ENCODE data around the gene NFE2L2. TPM values are rescaled to one million over a fixed set of nuclear protein-coding genes. Genes with fewer than 3 reads are reported as not detected.
"Not testable (repeated sequence)": the region's sequence is repeated elsewhere in the genome, so short reads cannot be mapped to it uniquely, and the experiment has no call there.

The NFE2L2 gene
- total RNA-seq, 5 donors from 2014 or later (not counting 1 experiment from before 2014, with no cell fraction given), result 54.3 to 77.0 (median 73.8) TPM

DNA sequence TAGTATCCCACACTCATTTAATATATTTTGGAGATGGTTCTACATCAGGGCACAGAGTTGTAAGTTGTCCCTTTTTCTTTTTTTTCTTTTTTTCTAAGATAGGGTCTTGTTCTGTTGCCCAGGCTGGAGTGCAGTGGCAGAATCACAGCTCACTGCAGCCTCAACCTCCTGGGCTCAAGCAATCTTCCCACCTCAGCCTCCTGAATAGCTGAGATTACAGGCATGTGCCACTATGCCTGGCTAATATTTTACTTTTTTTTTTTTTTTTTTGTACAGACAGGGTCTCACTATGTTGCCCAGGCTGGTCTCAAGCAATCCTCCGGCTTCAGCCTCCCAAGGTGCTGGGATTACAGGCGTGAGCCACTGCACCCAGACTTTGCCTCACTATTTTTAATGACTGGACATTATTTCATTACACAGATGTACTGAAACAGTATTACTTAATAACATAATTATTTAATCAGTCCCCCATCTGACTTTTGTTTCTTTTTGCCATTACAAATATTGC lies 17.9 kb downstream of the NFE2L2 start:
- H3K4me1 ChIP-seq (ENCODE audit: control insufficient read depth in 1 of 2, extremely low read depth in 1 of 2, insufficient read depth in 2 of 2, low read length in 2 of 2), result peaks cover 20 to 50% of the 10 kb centered on the region in 2 experiments
- Mint-ChIP-seq H3K4me1 (peaks cover 85 to 88% (median 86%) of the 10 kb centered on the region in 3 donors), H3K27ac (peak overlapping the region in 1 of 2 donors; percentile 44), H3K36me3 (peaks cover 27% of the 10 kb centered on the region), H3K4me3 (peak overlapping the region in 1 of 3 donors; percentile 7)
- H3K27me3 ChIP-seq (replicated peaks in 1 of 2; ENCODE audit: control insufficient read depth in 2 of 2, extremely low read depth in 1 of 2, insufficient read depth in 2 of 2, low read length in 1 of 2); H3K27me3 Mint-ChIP-seq; H3K27ac ChIP-seq (ENCODE audit: low read length); H3K36me3 ChIP-seq (ENCODE audit: control insufficient read depth in 2 of 2, extremely low read depth in 1 of 2, insufficient read depth in 1 of 2, low read length in 1 of 2); ATAC-seq (replicated peaks in 1 of 4); H3K9me3 Mint-ChIP-seq; H3K4me3 ChIP-seq (ENCODE audit: control insufficient read depth in 1 of 2, extremely low read depth in 1 of 2, low read length in 1 of 2); DNase-seq; H3K9me3 ChIP-seq: not testable (repeated sequence)
- ChIA-PET CTCF (interaction anchor here (0.6 to 0.7 kb wide), 2 partner anchors 21 to 87 kb away, joined by 3 to 6 read pairs; no protein-coding TSS in a partner anchor), POLR2A (interaction anchor here in 1 of 2 donors (0.7 kb wide), 1 partner anchor 147 kb away, joined by 4 read pairs; no protein-coding TSS in a partner anchor)
- no CpG with 5 or more reads among the region's 2 CpGs for WGBS (ENCODE audit: insufficient coverage)

DNA sequence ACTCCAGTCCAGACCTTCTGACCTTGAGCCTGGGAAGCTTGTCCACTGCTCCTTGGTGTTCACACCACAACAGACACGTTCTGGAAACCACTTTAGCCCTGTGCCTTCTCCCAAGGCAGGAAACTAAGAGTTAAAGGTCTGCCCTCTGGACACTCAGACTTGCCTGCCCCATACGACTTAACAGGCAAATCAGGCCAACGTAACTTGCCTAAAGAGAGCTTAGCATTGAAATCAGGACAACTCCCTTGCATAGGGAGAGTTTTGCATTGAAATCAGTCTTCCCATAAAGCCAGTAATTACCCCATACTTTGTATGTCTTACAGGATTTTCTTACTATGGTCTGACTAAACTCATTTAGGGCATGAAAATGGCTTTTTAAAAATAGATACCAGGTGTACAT lies 18.5 kb downstream of the NFE2L2 start:
- Mint-ChIP-seq H3K27me3 (no peaks in the 10 kb centered on the region), H3K9me3 (no peaks in the 10 kb centered on the region), H3K36me3 (peaks cover 21% of the 10 kb centered on the region), H3K4me1 (peaks cover 85 to 88% (median 86%) of the 10 kb centered on the region in 3 donors), H3K4me3 (peak overlapping the region in 1 of 3 donors; percentile 7), H3K27ac (peak overlapping the region in 1 of 2 donors; percentile 44)
- ATAC-seq (replicated peaks in 1 of 4) (no peak), DNase-seq (no peak)
- H3K9me3 ChIP-seq, result no peaks in the 10 kb centered on the region
- CTCF ChIA-PET, result interaction anchor here in 1 of 2 donors (1.1 to 1.3 kb wide), 2 partner anchors 14 to 81 kb away, joined by 3 to 4 read pairs; no protein-coding TSS in a partner anchor
- WGBS (ENCODE audit: insufficient coverage), result 44% methylated on average over 1 of the region's 3 CpGs
- H3K36me3 ChIP-seq (ENCODE audit: control insufficient read depth in 2 of 2, extremely low read depth in 1 of 2, insufficient read depth in 1 of 2, low read length in 1 of 2), result peaks cover 0 to 6% of the 10 kb centered on the region in 2 donors
- no peaks in the 10 kb centered on the region for H3K27me3 ChIP-seq (replicated peaks in 1 of 2; ENCODE audit: control insufficient read depth in 2 of 2, extremely low read depth in 1 of 2, insufficient read depth in 2 of 2, low read length in 1 of 2)
- H3K27ac ChIP-seq (ENCODE audit: low read length), result no peak overlapping the region
- H3K4me1 ChIP-seq (ENCODE audit: control insufficient read depth in 1 of 2, extremely low read depth in 1 of 2, insufficient read depth in 2 of 2, low read length in 2 of 2), result peaks cover 23 to 48% of the 10 kb centered on the region in 2 experiments
- H3K4me3 ChIP-seq (ENCODE audit: control insufficient read depth in 1 of 2, extremely low read depth in 1 of 2, low read length in 1 of 2), result no peak overlapping the region
- POLR2A ChIA-PET, result interaction anchor here in 1 of 2 donors (0.6 kb wide), 1 partner anchor 88 kb away, joined by 4 read pairs; no protein-coding TSS in a partner anchor

GRCh38 chr2:177245010-177245422 lies 19.5 kb downstream of the NFE2L2 start:
- H3K27ac Mint-ChIP-seq, result peak overlapping the region in 1 of 2 donors; percentile 40

DNA sequence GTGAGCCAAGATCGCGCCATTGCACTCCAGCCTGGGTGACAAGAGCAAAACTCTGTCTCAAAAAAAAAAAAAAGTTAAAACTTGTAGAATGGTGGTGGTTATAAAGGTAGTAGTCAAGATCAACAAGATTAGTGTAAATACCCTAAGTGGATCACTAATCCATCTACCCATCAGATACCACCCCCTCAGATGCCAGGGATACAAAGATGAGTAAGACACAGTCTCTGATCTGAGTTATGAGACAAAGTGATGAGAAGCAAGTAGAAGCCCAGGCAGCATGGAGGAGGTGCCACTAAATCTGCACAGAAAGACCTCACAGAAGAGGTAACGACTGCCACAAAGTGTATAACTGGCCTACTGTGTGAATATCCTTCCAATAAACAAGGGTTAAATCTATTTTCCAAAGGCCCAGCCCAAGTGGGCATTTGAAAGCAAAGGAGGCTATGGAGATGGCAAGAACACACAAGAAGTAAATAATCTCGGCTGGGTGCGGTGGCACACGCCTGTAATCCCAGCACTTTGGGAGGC lies 20.2 kb downstream of the NFE2L2 start:
- Mint-ChIP-seq H3K4me3 (peak overlapping the region in 1 of 3 donors; percentile 0), H3K36me3 (peaks cover 18% of the 10 kb centered on the region), H3K27ac (peak overlapping the region in 1 of 2 donors; percentile 23), H3K9me3 (no peaks in the 10 kb centered on the region), H3K4me1 (peaks cover 89 to 92% (median 90%) of the 10 kb centered on the region in 3 donors), H3K27me3 (no peaks in the 10 kb centered on the region)
- POLR2A ChIA-PET, result interaction anchor here (0.6 to 1.2 kb wide), 4 partner anchors 19 to 164 kb away, joined by 4 to 9 read pairs (median 4); partner anchors contain the start of gene NFE2L2 (in 1 of the 2)
- CTCF ChIA-PET, result interaction anchor here (0.6 to 1.4 kb wide), 3 partner anchors 12 to 50 kb away, joined by 3 to 6 read pairs (median 5); no protein-coding TSS in a partner anchor
- Histone ChIP-seq H3K9me3 (no peaks in the 10 kb centered on the region), H3K4me3 (ENCODE audit: control insufficient read depth in 1 of 2, extremely low read depth in 1 of 2, low read length in 1 of 2) (no peak overlapping the region), H3K4me1 (ENCODE audit: control insufficient read depth in 1 of 2, extremely low read depth in 1 of 2, insufficient read depth in 2 of 2, low read length in 2 of 2) (peaks cover 38 to 54% of the 10 kb centered on the region in 2 experiments), H3K36me3 (ENCODE audit: control insufficient read depth in 2 of 2, extremely low read depth in 1 of 2, insufficient read depth in 1 of 2, low read length in 1 of 2) (peaks cover 0 to 2% of the 10 kb centered on the region in 2 donors), H3K27ac (ENCODE audit: low read length) (no peak overlapping the region), H3K27me3 (replicated peaks in 1 of 2; ENCODE audit: control insufficient read depth in 2 of 2, extremely low read depth in 1 of 2, insufficient read depth in 2 of 2, low read length in 1 of 2) (no peaks in the 10 kb centered on the region)
- WGBS (ENCODE audit: insufficient coverage), result 100% methylated on average over 3 of the region's 6 CpGs
- ATAC-seq (replicated peaks in 1 of 4) (no peak), DNase-seq (no peak)

More at GRCh38 chr2:177245010-177245422, 19.5 kb downstream of the NFE2L2 start:
- DNase-seq (no peak), ATAC-seq (replicated peaks in 1 of 4) (no peak)
- Mint-ChIP-seq H3K27me3 (no peaks in the 10 kb centered on the region), H3K36me3 (peaks cover 18% of the 10 kb centered on the region), H3K9me3 (no peaks in the 10 kb centered on the region), H3K4me1 (peaks cover 85 to 88% (median 86%) of the 10 kb centered on the region in 3 donors), H3K4me3 (peak overlapping the region in 1 of 3 donors; percentile 0)
- CTCF ChIA-PET, result interaction anchor here in 1 of 2 donors (0.6 to 1.3 kb wide), 5 partner anchors 10 to 1123 kb away, joined by 3 to 4 read pairs (median 3); no protein-coding TSS in a partner anchor
- Histone ChIP-seq H3K9me3 (no peaks in the 10 kb centered on the region), H3K27me3 (replicated peaks in 1 of 2; ENCODE audit: control insufficient read depth in 2 of 2, extremely low read depth in 1 of 2, insufficient read depth in 2 of 2, low read length in 1 of 2) (no peaks in the 10 kb centered on the region), H3K36me3 (ENCODE audit: control insufficient read depth in 2 of 2, extremely low read depth in 1 of 2, insufficient read depth in 1 of 2, low read length in 1 of 2) (peaks cover 0 to 2% of the 10 kb centered on the region in 2 donors), H3K4me1 (ENCODE audit: control insufficient read depth in 1 of 2, extremely low read depth in 1 of 2, insufficient read depth in 2 of 2, low read length in 2 of 2) (peaks cover 33 to 50% of the 10 kb centered on the region in 2 experiments), H3K27ac (ENCODE audit: low read length) (no peak overlapping the region), H3K4me3 (ENCODE audit: control insufficient read depth in 1 of 2, extremely low read depth in 1 of 2, low read length in 1 of 2) (no peak overlapping the region)
- POLR2A ChIA-PET, result interaction anchor here (0.6 kb wide), 2 partner anchors 10 to 163 kb away, joined by 4 to 5 read pairs; no protein-coding TSS in a partner anchor
- no CpG with 5 or more reads among the region's 4 CpGs for WGBS (ENCODE audit: insufficient coverage)

- Mint-ChIP-seq H3K4me1 (peaks cover 91 to 96% (median 92%) of the 10 kb centered on the region in 3 donors), H3K27me3 (no peaks in the 10 kb centered on the region), H3K9me3 (no peaks in the 10 kb centered on the region), H3K4me3 (peak overlapping the region; percentile 26 to 60 (median 42)), H3K36me3 (peaks cover 15% of the 10 kb centered on the region), H3K27ac (peak overlapping the region; percentile 85 to 88)
- H3K36me3 ChIP-seq (ENCODE audit: control insufficient read depth in 2 of 2, extremely low read depth in 1 of 2, insufficient read depth in 1 of 2, low read length in 1 of 2), result peaks cover 0 to 2% of the 10 kb centered on the region in 2 donors
- ChIA-PET CTCF (interaction anchor here (0.6 to 1.4 kb wide), 5 partner anchors 9 to 49 kb away, joined by 3 to 6 read pairs (median 4); no protein-coding TSS in a partner anchor), POLR2A (interaction anchor here (0.6 to 1.2 kb wide), 6 partner anchors 13 to 48 kb away, joined by 3 to 9 read pairs (median 4); partner anchors contain the start of gene NFE2L2 (in 1 of the 2))
- H3K27ac ChIP-seq (ENCODE audit: low read length), result peak overlapping the region; percentile 72
- H3K9me3 ChIP-seq, result no peaks in the 10 kb centered on the region
- H3K4me3 ChIP-seq (ENCODE audit: control insufficient read depth in 1 of 2, extremely low read depth in 1 of 2, low read length in 1 of 2), result no peak overlapping the region
- ATAC-seq (replicated peaks in 1 of 4), result no peak
- no peaks in the 10 kb centered on the region for H3K27me3 ChIP-seq (replicated peaks in 1 of 2; ENCODE audit: control insufficient read depth in 2 of 2, extremely low read depth in 1 of 2, insufficient read depth in 2 of 2, low read length in 1 of 2)
- DNase-seq, result no peak
- peaks cover 41 to 53% of the 10 kb centered on the region in 2 experiments for H3K4me1 ChIP-seq (ENCODE audit: control insufficient read depth in 1 of 2, extremely low read depth in 1 of 2, insufficient read depth in 2 of 2, low read length in 2 of 2)
These were observed 21.1 kb downstream of the NFE2L2 start for GRCh38 chr2:177243476-177243875.

DNA sequence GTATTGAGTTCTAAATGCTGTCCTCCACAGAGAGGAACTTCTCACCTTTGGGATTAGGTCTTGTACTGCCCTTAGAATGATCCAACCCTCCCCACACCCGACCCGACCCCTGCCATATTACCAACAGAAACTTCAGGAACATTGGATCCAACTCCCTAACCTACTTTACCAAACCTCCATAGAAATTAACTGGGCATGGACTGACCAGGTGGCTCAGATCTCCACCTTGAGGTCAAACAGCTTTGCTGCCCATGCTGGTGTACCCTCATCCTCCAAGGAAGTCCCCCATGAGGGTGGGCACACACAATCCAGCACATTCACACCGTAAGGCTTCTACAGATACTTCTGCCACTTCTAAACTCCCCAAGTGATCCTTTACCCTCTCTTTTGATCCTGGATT lies 21.5 kb downstream of the NFE2L2 start:
- H3K9me3 Mint-ChIP-seq, result no peaks in the 10 kb centered on the region
- peaks cover 92 to 98% (median 93%) of the 10 kb centered on the region in 3 donors for H3K4me1 Mint-ChIP-seq
- ATAC-seq (replicated peaks in 1 of 4) (no peak), DNase-seq (no peak)
- H3K27me3 Mint-ChIP-seq, result no peaks in the 10 kb centered on the region
- Histone ChIP-seq H3K27me3 (replicated peaks in 1 of 2; ENCODE audit: control insufficient read depth in 2 of 2, extremely low read depth in 1 of 2, insufficient read depth in 2 of 2, low read length in 1 of 2) (no peaks in the 10 kb centered on the region), H3K27ac (ENCODE audit: low read length) (peak overlapping the region; percentile 72), H3K4me1 (ENCODE audit: control insufficient read depth in 1 of 2, extremely low read depth in 1 of 2, insufficient read depth in 2 of 2, low read length in 2 of 2) (peaks cover 41 to 50% of the 10 kb centered on the region in 2 experiments), H3K4me3 (ENCODE audit: control insufficient read depth in 1 of 2, extremely low read depth in 1 of 2, low read length in 1 of 2) (no peak overlapping the region), H3K9me3 (no peaks in the 10 kb centered on the region), H3K36me3 (ENCODE audit: control insufficient read depth in 2 of 2, extremely low read depth in 1 of 2, insufficient read depth in 1 of 2, low read length in 1 of 2) (peaks cover 0 to 2% of the 10 kb centered on the region in 2 donors)
- WGBS (ENCODE audit: insufficient coverage), result 100% methylated on average over 2 of the region's 3 CpGs
- peaks cover 15% of the 10 kb centered on the region for H3K36me3 Mint-ChIP-seq
- H3K27ac Mint-ChIP-seq, result peak overlapping the region; percentile 85 to 88
- peak overlapping the region; percentile 26 to 60 (median 42) for H3K4me3 Mint-ChIP-seq
- CTCF ChIA-PET, result interaction anchor here (0.6 to 1.4 kb wide), 3 partner anchors 10 to 20 kb away, joined by 3 to 6 read pairs (median 4); no protein-coding TSS in a partner anchor
- POLR2A ChIA-PET, result interaction anchor here (1.0 to 1.2 kb wide), 3 partner anchors 14 to 22 kb away, joined by 3 to 9 read pairs (median 4); partner anchors contain the start of gene NFE2L2 (in 1 of the 2)
